GM19455 (cell line): Measurements from ENCODE around the gene ZBTB24.

ENCODE experiments used
- ATAC-seq: cut with Tn5 transposase; IDR thresholded peaks from one replicate; pipeline ENCODE4 v1.9.1; 2021; ENCODE audit not compliant: unreplicated experiment

Gene ZBTB24

DNA sequence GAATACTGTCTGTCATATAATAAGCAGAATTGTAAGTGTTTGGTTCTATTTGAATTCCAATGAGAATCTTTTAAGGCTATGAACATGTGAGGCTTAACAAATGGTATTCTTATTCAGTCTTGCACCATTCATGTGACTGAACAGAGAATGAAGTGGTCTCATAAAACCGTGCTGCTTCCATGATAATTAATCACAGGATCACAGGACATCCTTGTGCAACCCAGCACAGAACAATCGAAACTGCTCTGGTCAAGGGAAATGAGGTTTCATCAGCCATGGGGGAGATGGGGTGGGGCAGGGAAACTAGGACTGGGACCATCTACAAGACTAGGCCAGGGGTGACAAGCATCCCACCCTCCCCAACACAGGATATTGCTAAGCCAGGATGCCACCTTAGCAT lies 48.6 kb downstream of the ZBTB24 start:
- no peak for ATAC-seq

DNA sequence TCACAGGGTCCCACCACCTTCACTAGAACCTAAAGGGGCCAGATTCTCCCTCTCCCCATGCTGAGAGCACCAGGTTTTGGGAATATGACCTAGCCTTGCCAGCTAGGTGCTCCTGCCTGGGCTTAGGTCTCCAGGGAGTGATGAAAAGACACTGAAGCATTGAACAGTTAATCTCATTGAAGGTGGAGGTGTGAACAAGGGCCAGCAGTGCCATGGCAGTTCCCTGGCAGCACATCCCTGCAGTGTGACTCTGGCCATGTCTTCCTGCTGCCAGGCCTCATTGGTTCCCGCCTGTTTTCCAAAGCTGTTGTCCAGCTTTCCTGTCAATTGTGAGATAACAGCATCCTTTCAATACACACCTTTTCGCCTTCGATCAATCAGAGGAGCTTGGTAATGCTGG lies 53.5 kb downstream of the ZBTB24 start:
- ATAC-seq: no peak

DNA sequence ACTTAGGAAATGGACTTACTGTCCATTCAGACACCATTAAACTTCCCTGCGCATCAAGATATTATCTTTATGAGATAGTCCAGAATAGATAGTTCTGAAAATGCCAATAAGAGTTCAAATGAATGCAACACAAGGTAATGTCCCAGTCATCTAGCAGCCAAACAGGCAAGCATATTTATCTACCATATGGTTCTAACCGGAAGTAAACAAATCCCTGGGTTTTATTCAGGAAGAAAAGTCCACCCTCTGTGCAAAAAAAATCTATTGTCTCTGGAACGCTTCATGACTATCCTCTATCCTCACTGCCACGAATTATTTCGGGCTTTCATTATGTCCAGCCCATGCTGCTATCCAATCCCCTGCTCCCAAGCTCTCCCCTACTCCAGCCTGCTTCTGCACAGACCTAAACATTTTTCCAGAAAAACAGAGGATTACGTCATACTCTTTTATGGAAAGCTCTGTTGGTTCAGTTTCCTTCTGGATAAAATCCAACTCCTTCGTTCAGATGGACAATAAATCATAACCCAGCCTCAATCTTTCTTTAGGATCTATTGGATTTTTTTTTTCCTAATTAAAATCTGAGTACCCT lies 54.0 kb downstream of the ZBTB24 start:
- ATAC-seq: no peak

DNA sequence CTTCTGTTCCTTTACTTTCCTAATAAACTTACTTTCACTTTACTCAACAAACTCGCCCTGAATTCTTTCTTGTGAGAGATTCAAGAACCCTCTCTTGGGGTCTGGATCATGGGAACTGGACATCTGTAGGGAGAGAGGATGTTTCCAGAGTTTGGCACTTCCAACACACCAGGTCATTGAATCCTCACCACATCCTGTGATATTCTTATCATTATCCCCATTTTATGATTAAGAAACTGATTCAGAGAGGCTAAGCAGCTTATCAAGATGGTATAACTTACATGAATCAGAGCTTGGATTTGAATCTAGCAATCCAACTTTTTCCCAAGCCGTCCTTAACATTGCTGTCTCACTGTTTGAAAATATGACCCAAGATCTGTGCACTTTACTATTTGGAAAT lies 58.1 kb downstream of the ZBTB24 start:
- no peak for ATAC-seq

- no peak for ATAC-seq
Observed at GRCh38 chr6:109421184-109421583, 61.8 kb downstream of the ZBTB24 start.

DNA sequence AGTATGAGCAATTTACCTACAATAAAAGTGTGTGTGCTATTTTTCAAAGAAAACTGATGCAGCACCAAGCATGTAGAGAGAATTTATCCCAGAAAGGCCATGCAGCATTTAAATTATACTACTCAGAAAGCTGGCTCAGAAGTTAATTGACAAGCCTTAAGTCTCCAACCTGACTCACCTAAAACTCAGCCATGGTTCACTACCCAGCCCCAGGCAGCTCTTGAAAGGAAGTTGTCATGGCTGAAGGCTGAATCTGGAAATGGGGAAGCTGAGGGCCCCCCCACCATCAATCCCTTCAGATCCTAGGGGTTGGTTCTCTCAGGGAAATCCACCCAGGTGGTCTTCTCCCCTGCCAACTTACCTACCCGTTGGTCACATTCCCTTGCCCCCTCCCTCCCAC lies 62.3 kb downstream of the ZBTB24 start:
- no peak for ATAC-seq

DNA sequence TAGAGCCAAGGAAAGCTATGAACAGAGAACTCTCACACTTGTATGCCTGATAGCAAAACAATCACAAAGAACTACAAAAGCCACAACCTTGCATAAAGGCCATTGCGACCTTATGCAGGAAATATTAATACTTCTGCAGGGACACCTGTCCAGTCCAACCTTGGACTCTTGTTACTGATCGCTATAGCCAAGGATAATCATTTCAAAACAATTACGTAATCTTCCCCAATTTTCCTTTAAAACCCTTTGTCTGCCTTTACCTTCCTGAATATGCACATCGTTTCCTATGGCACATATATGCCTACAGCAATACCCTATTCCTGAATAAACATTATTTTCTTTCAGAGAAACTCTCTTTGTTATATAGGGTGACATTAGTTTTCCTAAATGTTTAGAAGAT lies 65.4 kb downstream of the ZBTB24 start:
- no peak for ATAC-seq
